H9 (cell line): ENCODE measurements around the gene HMOX1. TPM values are rescaled to one million over a fixed set of nuclear protein-coding genes. Genes with fewer than 3 reads are reported as not detected.

Experiments used
- DNase-seq: peaks from one replicate; pipeline ENCODE4 v3.0.0-alpha.2; 2017
- H2AFZ ChIP-seq: one replicate; pipeline ENCODE4 v1.6.1; 2013; ENCODE audit warnings: mild to moderate bottlenecking, low read length, control low read depth, moderate library complexity
- H2AK5ac ChIP-seq: 2 replicates; pipeline ENCODE4 v1.6.1; 2013; ENCODE audit warnings: low read length, control low read depth, mixed read lengths; ENCODE audit not compliant: insufficient read length
- H2BK120ac ChIP-seq: one replicate; pipeline ENCODE4 v1.6.1; 2013; ENCODE audit warnings: low read depth, mild to moderate bottlenecking, low read length, control low read depth, inconsistent platforms; ENCODE audit not compliant: poor library complexity, severe bottlenecking
- H2BK12ac ChIP-seq: 2 replicates; pipeline ENCODE4 v1.6.1; 2013; ENCODE audit warnings: low read length, control low read depth, mixed read lengths, low read depth; ENCODE audit not compliant: insufficient read length
- H2BK15ac ChIP-seq: 2 replicates; pipeline ENCODE4 v1.6.1; 2013; ENCODE audit warnings: low read depth, low read length, control low read depth
- H2BK20ac ChIP-seq: one replicate; pipeline ENCODE4 v1.6.1; 2013; ENCODE audit warnings: low read depth, mild to moderate bottlenecking, low read length, control low read depth, inconsistent platforms; ENCODE audit not compliant: poor library complexity, severe bottlenecking
- H2BK5ac ChIP-seq: 2 replicates; pipeline ENCODE4 v1.6.1; 2013; ENCODE audit warnings: low read length, control low read depth, mixed read lengths; ENCODE audit not compliant: insufficient read length
- H3K14ac ChIP-seq: 2 replicates; pipeline ENCODE4 v1.6.1; 2013; ENCODE audit warnings: low read length, control low read depth; ENCODE audit not compliant: insufficient read depth
- H3K18ac ChIP-seq: 2 replicates; pipeline ENCODE4 v1.6.1; 2013; ENCODE audit warnings: low read depth, mild to moderate bottlenecking, mixed read lengths, low read length, control low read depth; ENCODE audit not compliant: insufficient read length
- H3K23ac ChIP-seq: 2 replicates; pipeline ENCODE4 v1.6.1; 2013; ENCODE audit warnings: low read length, control low read depth, mixed read lengths, low read depth; ENCODE audit not compliant: insufficient read length
- H3K23me2 ChIP-seq: 2 replicates; pipeline ENCODE4 v1.6.1; 2013; ENCODE audit warnings: low read depth, mild to moderate bottlenecking, mixed read lengths, low read length, control low read depth; ENCODE audit not compliant: insufficient read length, poor library complexity, severe bottlenecking
- H3K27ac ChIP-seq: 2 replicates; pipeline ENCODE4 v1.5.1; 2013; ENCODE audit warnings: low read length, control low read depth, mixed read lengths, low read depth; ENCODE audit not compliant: insufficient read length
- H3K27me3 ChIP-seq: 2 replicates; pipeline ENCODE4 v1.6.1; 2013; ENCODE audit warnings: low read length, control low read depth, inconsistent platforms; ENCODE audit not compliant: insufficient read depth
- H3K4ac ChIP-seq: 2 replicates; pipeline ENCODE4 v1.6.1; 2013; ENCODE audit warnings: low read depth, mild to moderate bottlenecking, control low read depth, inconsistent platforms, low read length, moderate library complexity
- H3K4me1 ChIP-seq: 2 replicates; pipeline ENCODE4 v1.6.1; 2013; ENCODE audit warnings: low read length, control low read depth, inconsistent platforms; ENCODE audit not compliant: insufficient read depth
- H3K4me2 ChIP-seq: 2 replicates; pipeline ENCODE4 v1.6.1; 2013; ENCODE audit warnings: low read length, control low read depth, mixed read lengths; ENCODE audit not compliant: insufficient read length, insufficient read depth
- H3K56ac ChIP-seq: 2 replicates; pipeline ENCODE4 v1.6.1; 2013; ENCODE audit warnings: low read depth, mild to moderate bottlenecking, mixed read lengths, low read length, control low read depth; ENCODE audit not compliant: insufficient read length
- H3K79me1 ChIP-seq: 2 replicates; pipeline ENCODE4 v1.6.1; 2013; ENCODE audit warnings: low read depth, mild to moderate bottlenecking, moderate library complexity, low read length, control low read depth, inconsistent platforms; ENCODE audit not compliant: insufficient read depth, poor library complexity, severe bottlenecking
- H3K79me2 ChIP-seq: 2 replicates; pipeline ENCODE4 v1.6.1; 2013; ENCODE audit warnings: low read length, control low read depth, inconsistent platforms; ENCODE audit not compliant: insufficient read depth
- H3K9ac ChIP-seq: 2 replicates; pipeline ENCODE4 v1.6.1; 2013; ENCODE audit warnings: low read length, control low read depth, mixed read lengths; ENCODE audit not compliant: insufficient read length; ENCODE audit errors: extremely low read depth
- H3K9me3 ChIP-seq: one replicate; pipeline ENCODE4 v1.6.1; 2013; ENCODE audit warnings: low read depth, low read length, inconsistent platforms; ENCODE audit not compliant: control insufficient read depth
- H3T11ph ChIP-seq: one replicate; pipeline ENCODE4 v1.6.1; 2013; ENCODE audit warnings: mild to moderate bottlenecking, low read length, control low read depth, inconsistent platforms
- H4K20me1 ChIP-seq: one replicate; pipeline ENCODE4 v1.6.1; 2013; ENCODE audit not compliant: control insufficient read depth, insufficient read length, insufficient read depth
- H4K5ac ChIP-seq: 2 replicates; pipeline ENCODE4 v1.6.1; 2013; ENCODE audit warnings: low read depth, mild to moderate bottlenecking, mixed read lengths, low read length, control low read depth; ENCODE audit not compliant: insufficient read length
- H4K8ac ChIP-seq: replicated peaks from 2 replicates; pipeline ENCODE4 v1.6.1; 2013; ENCODE audit warnings: low read length, control low read depth, mixed read lengths, low read depth; ENCODE audit not compliant: insufficient read length
- H4K91ac ChIP-seq: 2 replicates; pipeline ENCODE4 v1.6.1; 2013; ENCODE audit warnings: low read depth, mild to moderate bottlenecking, moderate library complexity, mixed read lengths, low read length, control low read depth; ENCODE audit not compliant: insufficient read length
- H3K27ac Mint-ChIP-seq, 3 experiments: 2 replicates in 2 of 3; 3 replicates in 1 of 3; pipeline ENCODE4 v1.8.0; 2020 to 2021; ENCODE audit warnings: mixed read lengths in 3 of 3, mild to moderate bottlenecking in 1 of 3, moderate library complexity in 1 of 3
- H3K27me3 Mint-ChIP-seq: 2 replicates; pipeline ENCODE4 v1.8.0; 2021; ENCODE audit warnings: low read depth, mild to moderate bottlenecking, moderate library complexity, mixed read lengths
- H3K36me3 Mint-ChIP-seq, 3 experiments: 2 replicates in 2 of 3; 3 replicates in 1 of 3; pipeline ENCODE4 v1.8.0; 2020 to 2021; ENCODE audit warnings: low read depth in 3 of 3, mixed read lengths in 3 of 3; ENCODE audit not compliant: insufficient read depth in 1 of 3
- H3K4me1 Mint-ChIP-seq, 2 experiments: 2 replicates each; pipeline ENCODE4 v1.8.0; 2020; ENCODE audit warnings: mixed read lengths in 2 of 2
- H3K4me3 Mint-ChIP-seq, 2 experiments: 2 replicates in 1 of 2; 3 replicates in 1 of 2; pipeline ENCODE4 v1.8.0; 2020 to 2021; ENCODE audit warnings: mild to moderate bottlenecking in 2 of 2, mixed read lengths in 2 of 2, moderate library complexity in 1 of 2
- H3K9me3 Mint-ChIP-seq, 2 experiments: 2 replicates in 1 of 2; 3 replicates in 1 of 2; pipeline ENCODE4 v1.8.0; 2020; ENCODE audit warnings: mild to moderate bottlenecking in 2 of 2, mixed read lengths in 2 of 2, moderate library complexity in 1 of 2
- CTCF ChIP-seq: fragments of 200-600 bp; sonication (generic); conservative IDR thresholded peaks from 3 replicates; pipeline ENCODE4 v1.8.0; 2021; ENCODE audit warnings: antibody characterized with exemption, mild to moderate bottlenecking
- WGBS: extraction: QIAGEN DNeasy Blood & Tissue Kit; methylation state at CpG from one replicate; pipeline ENCODE4 v1.1.7; 2013; ENCODE audit warnings: missing lambda C conversion rate, low lambda C conversion rate, mixed read lengths; ENCODE audit not compliant: insufficient read length; ENCODE audit errors: extremely low coverage; 5-methylcytosine and 5-hydroxymethylcytosine counted together
- total RNA-seq: library from RNA; stranded (reverse); gene quantifications from 2 replicates; pipeline ENCODE4 v1.2.1, GENCODE V29; 2021

HMOX1 gene
- total RNA-seq, 1 experiment from 2014 or later = 22.7 TPM

GRCh38 chr22:35434061-35434710, 53.3 kb downstream of the HMOX1 start:
- Histone ChIP-seq H3T11ph (no peak overlapping the region), H2BK15ac (no peak overlapping the region), H3K27me3 (no peaks in the 10 kb centered on the region), H3K23ac (no peak overlapping the region), H3K27ac (no peak overlapping the region), H2BK5ac (no peak overlapping the region), H4K8ac (no peak overlapping the region), H3K9me3 (peaks cover 8% of the 10 kb centered on the region), H3K56ac (no peak overlapping the region), H4K91ac (no peak overlapping the region), H3K4me1 (no peaks in the 10 kb centered on the region), H2BK12ac (no peak overlapping the region), H3K14ac (no peak overlapping the region), H2BK20ac (no peak overlapping the region), H3K9ac (no peak overlapping the region), H3K4ac (no peak overlapping the region), H3K79me2 (no peaks in the 10 kb centered on the region), H2BK120ac (no peak overlapping the region), H3K79me1 (no peaks in the 10 kb centered on the region), H2AK5ac (no peak overlapping the region), H3K4me2 (no peak overlapping the region), H4K20me1 (no peaks in the 10 kb centered on the region), H4K5ac (no peak overlapping the region), H3K18ac (no peak overlapping the region), H2AFZ (no peak overlapping the region), H3K23me2 (no peaks in the 10 kb centered on the region)
- no CpG with 5 or more reads among the region's 5 CpGs for WGBS
- no peak overlapping the region for H3K27ac Mint-ChIP-seq
- H3K4me3 Mint-ChIP-seq = no peak overlapping the region
- H3K4me1 Mint-ChIP-seq = no peaks in the 10 kb centered on the region
- H3K27me3 Mint-ChIP-seq = no peaks in the 10 kb centered on the region
- no peak for TF ChIP-seq CTCF
- H3K9me3 Mint-ChIP-seq = peaks cover 3 to 15% of the 10 kb centered on the region in 2 experiments; a peak in 4 of 5 replicates
- no peak for DNase-seq
- H3K36me3 Mint-ChIP-seq = peaks cover 48 to 63% (median 51%) of the 10 kb centered on the region in 3 experiments
